Peyer's patch (tissue), 4 donors: ENCODE results near the gene BRF1.
A peak's percentile ranks its signal among the peaks of the same experiment; 100 is the strongest.

Source experiments
- CTCF ChIP-seq, 6 experiments: fragments of 450-650 bp in 4 of 6; fragments of 200-600 bp in 2 of 6; sonication (generic) in 1 of 6; IDR thresholded peaks; one replicate each; pipeline ENCODE4 v1.5.1; 2017 to 2019; ENCODE audit warnings: antibody characterized with exemption in 6 of 6, mild to moderate bottlenecking in 3 of 6, moderate library complexity in 1 of 6
- POLR2A ChIP-seq, 2 donors: fragments of 450-650 bp; IDR thresholded peaks; one replicate each; pipeline ENCODE4 v1.5.1; 2017; ENCODE audit warnings: antibody characterized with exemption in 2 of 2, mild to moderate bottlenecking in 2 of 2, moderate library complexity in 2 of 2

GRCh38 chr14:105267820-105268548 lies 32.8 kb downstream of the BRF1 start:
- TF ChIP-seq CTCF (IDR thresholded peaks at IDR 0.05) (peak in 3 of 6 experiments; percentile 21 to 32 (median 24)), POLR2A (IDR thresholded peaks at IDR 0.05) (no peak)
